Measurements from ENCODE around the gene ARHGAP20. TPM values are rescaled to one million over a fixed set of nuclear protein-coding genes. Genes with fewer than 3 reads are reported as not detected.

ARHGAP20 gene
- total and polyA plus RNA-seq, 2 of the 8 experiments (the other 6 are each of a cell fraction or from before 2014, with no cell fraction given) = 0.05 to 0.28 TPM

DNA sequence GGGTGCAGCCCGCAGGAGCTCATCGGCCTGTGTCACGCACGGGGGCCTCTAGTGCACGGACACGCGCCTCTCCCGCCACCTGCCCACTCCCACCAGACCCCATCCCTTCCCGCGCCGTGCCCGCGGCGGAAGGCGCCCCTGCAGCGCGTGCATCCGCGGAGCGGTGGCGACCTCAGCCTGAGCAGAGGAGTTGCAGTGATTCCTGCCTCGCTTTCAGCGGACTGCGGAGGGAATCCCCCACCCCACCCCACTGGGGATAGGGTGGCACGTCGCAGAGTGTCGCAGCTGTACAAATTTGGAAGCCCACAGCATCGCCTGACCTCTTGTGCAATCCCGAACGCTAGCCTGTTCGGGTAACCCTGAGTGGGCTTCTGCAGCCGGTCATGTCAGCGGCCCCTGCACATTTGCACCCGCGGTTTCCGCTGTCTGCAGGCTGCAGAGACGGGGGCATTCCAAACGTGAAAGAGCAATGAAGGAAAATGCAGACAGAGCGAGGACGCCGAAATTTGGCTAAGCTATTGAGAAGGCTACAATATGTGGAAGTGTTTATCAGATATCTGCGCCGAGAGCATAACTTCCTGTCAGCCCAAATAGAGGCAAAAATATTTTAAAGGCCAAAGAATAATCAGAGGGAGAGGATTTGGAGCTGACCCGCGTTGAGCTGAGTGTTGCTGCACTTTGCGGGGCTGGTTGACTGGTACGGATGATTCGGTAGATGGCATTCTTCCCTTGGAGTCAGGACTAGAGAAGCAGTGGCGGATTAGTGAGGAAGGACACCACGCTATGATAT is 617 bp upstream of the ARHGAP20 start (continued):
- peak; percentile 60 for TF ChIP-seq RNF2 (IDR thresholded peaks at IDR 0.05; ENCODE audit: borderline replicate concordance, low read depth, low read length, missing control alignments, poor library complexity, severe bottlenecking)
- TF ChIP-seq HDAC2 (IDR thresholded peaks at IDR 0.05; ENCODE audit: borderline replicate concordance in 1 of 2, low read depth in 2 of 2, low read length in 2 of 2) = 0 out of 4 replicates have a peak, but pooled peaks of 1 of the 2 experiments have one; percentile 11
- TF ChIP-seq RAD21 (IDR thresholded peaks at IDR 0.05 in 1 of 2, conservative IDR thresholded peaks at IDR 0.05 in 1 of 2; ENCODE audit: low read depth in 2 of 2, low read length in 2 of 2) = peak; percentile 50
- no peak for TF ChIP-seq GABPA (IDR thresholded peaks at IDR 0.05; ENCODE audit: borderline replicate concordance, insufficient read depth, low read length)

Measured in H1 (cell line).